ENCODE data around the gene SOD1.

The SOD1 gene

DNA sequence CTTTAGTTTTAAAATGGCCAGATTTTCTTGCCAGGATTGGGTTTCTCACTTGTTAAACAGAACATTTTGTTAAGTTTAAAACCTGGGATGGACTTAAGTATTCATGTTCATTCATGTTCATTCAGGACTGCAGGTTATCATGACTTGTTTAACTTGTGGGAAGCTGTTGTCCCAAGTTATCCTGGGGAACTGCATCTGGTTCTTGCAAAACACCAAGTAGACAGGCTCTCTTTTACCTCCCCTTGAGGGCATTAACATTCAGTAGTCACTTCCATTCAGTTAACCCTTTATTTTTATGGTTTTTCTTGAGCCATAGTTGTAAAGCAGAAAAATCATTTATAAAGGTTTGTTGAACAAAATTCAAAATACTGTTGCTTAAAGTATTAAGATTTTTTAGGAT, 8.1 kb downstream of the SOD1 start:
- Mint-ChIP-seq H3K27me3 (no peaks in the 10 kb centered on the region), H3K4me1 (peaks cover 68% of the 10 kb centered on the region), H3K27ac (peak overlapping the region; percentile 51), H3K36me3 (peaks cover 21% of the 10 kb centered on the region), H3K4me3 (no peak overlapping the region), H3K9me3 (no peaks in the 10 kb centered on the region)

GRCh38 chr21:31668651-31669491, 9.4 kb downstream of the SOD1 start:
- peak overlapping the region; percentile 39 for H3K4me3 Mint-ChIP-seq
- H3K27ac Mint-ChIP-seq = peak overlapping the region; percentile 96
- no peaks in the 10 kb centered on the region for H3K9me3 Mint-ChIP-seq
- H3K36me3 Mint-ChIP-seq = peaks cover 21% of the 10 kb centered on the region
- H3K4me1 Mint-ChIP-seq = peaks cover 58% of the 10 kb centered on the region
- H3K27me3 Mint-ChIP-seq = no peaks in the 10 kb centered on the region

GRCh38 chr21:31670070-31670469, 10.6 kb downstream of the SOD1 start:
- H3K27ac Mint-ChIP-seq = peak overlapping the region; percentile 92

DNA sequence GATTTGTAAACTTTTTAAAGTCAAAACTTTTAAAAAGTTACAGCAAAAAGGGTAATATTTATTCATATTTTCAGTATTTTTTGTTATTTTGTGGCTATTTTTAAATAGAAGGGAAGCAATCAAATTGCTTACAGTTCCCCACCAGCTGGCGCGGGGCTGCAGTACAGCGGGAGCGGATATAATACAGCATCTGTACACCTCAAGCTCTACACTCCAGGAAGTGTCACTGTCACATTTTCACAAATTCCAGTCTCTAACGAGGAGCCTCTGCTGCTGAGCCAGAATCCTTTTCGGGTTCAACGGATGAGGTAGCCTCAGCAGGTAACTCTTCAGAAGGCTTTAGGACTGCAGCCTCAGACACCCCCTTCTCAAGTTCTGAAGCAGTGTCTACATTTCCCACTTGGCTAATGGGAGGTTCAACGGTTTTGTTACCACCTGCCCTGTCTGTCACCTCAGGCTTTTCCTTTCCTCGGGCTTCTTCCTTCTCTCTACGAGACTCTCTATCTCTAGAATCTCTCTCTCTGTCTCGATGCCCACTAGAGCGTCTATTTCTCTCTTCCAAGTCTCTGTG, 11.7 kb downstream of the SOD1 start:
- Mint-ChIP-seq H3K4me1 (peaks cover 36% of the 10 kb centered on the region), H3K4me3 (no peak overlapping the region), H3K36me3 (peaks cover 13% of the 10 kb centered on the region), H3K9me3 (no peaks in the 10 kb centered on the region), H3K27me3 (no peaks in the 10 kb centered on the region), H3K27ac (peak overlapping the region; percentile 67)

More at GRCh38 chr21:31670070-31670469, 10.6 kb downstream of the SOD1 start:
- no peaks in the 10 kb centered on the region for H3K27me3 Mint-ChIP-seq
- H3K4me3 Mint-ChIP-seq = no peak overlapping the region
- H3K36me3 Mint-ChIP-seq = peaks cover 19% of the 10 kb centered on the region
- peaks cover 47% of the 10 kb centered on the region for H3K4me1 Mint-ChIP-seq
- H3K9me3 Mint-ChIP-seq = no peaks in the 10 kb centered on the region

DNA sequence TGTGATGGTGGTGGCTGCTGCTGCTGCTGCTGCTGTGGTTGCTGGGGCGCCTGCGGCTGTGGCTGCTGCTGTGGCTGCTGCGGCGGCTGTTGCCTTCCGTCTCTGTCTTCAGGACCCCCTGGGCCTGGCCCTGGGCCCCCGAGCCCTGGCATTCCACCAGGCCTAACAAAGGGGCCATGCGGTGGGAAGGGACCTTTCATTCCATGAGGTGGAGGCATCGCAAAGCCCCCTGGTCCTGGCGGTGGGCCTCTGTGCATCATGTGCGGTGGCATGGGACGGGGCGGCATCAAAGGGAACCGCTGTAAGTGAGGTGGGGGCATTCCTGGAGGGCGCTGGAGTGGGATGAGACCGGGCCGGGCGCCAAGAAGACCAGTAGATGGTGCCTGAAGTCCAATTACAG, 12.4 kb downstream of the SOD1 start:
- H3K4me3 Mint-ChIP-seq = no peak overlapping the region
- no peaks in the 10 kb centered on the region for H3K9me3 Mint-ChIP-seq
- H3K36me3 Mint-ChIP-seq = peaks cover 13% of the 10 kb centered on the region
- no peak overlapping the region for H3K27ac Mint-ChIP-seq
- H3K4me1 Mint-ChIP-seq = peaks cover 29% of the 10 kb centered on the region
- H3K27me3 Mint-ChIP-seq = no peaks in the 10 kb centered on the region

DNA sequence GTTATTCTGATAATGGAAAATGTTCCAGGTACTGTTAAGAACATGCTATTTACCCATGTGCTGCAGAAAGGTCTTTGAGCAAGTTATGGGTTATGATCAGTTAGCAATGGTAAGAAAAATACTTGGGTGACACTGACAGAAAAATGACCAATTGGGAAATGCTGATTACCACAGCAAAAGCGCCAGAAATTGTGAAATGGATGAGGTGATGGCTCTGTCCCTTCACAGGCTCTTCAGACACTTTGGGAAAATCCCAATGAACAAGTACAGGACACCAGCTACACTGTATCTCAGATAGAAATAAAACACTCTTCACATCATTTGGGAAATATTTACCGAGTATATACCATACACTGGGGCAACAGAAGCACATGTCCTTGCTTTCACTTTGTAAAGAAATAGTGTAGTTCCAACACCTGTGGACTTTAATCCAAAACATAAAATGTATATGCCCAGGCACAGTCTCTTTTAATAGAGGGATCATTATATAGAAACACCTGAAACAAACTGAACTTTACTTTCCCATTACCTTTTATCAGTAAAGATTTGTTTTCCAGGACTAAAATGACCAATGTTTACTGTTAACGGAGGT, 13.9 kb downstream of the SOD1 start:
- Mint-ChIP-seq H3K9me3 (no peaks in the 10 kb centered on the region), H3K27ac (peak overlapping the region; percentile 52), H3K36me3 (peaks cover 9% of the 10 kb centered on the region), H3K4me3 (no peak overlapping the region), H3K4me1 (peaks cover 15% of the 10 kb centered on the region), H3K27me3 (no peaks in the 10 kb centered on the region)

DNA sequence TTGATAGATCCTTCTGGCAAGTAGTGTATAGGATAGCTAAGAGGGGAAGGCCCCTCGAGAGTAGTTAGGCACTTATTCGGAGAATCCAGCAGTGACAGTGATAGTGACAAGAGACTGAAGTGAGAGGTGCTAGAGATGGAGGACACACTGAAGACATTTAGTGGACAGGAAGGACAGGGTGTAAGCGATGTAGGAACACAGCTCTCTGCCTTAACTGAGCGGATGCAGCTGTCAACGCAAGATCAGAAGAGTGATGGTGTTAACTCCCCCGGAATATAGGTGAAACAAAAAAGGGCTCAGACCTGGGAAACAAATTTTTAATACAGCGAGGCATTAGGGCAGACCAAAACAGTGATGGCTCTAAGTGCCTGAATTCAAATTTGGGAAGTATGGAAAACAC, 15.8 kb downstream of the SOD1 start:
- Mint-ChIP-seq H3K9me3 (no peaks in the 10 kb centered on the region), H3K4me3 (no peak overlapping the region), H3K27me3 (no peaks in the 10 kb centered on the region), H3K27ac (no peak overlapping the region), H3K36me3 (peaks cover 6% of the 10 kb centered on the region), H3K4me1 (peaks cover 4% of the 10 kb centered on the region)

DNA sequence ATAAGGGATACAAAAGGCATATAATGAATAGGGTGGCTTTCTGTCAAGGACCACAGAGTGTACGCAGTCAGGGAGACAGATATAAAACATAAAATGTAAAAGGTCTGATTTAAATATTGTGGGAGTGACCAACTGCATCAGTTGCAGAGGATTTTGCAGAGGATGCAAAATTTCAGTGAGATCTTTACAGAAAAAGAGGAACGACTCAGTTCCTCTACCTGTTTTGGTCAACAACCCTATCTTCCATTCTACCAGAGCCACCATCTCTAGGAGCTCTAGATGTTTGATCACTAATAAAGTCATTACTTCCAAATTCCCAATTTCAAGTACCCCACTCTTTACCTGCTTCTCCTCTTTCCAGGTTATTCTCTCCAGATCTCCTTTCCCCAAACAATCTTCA, 16.5 kb downstream of the SOD1 start:
- H3K27ac Mint-ChIP-seq = no peak overlapping the region
- H3K4me3 Mint-ChIP-seq = no peak overlapping the region
- H3K4me1 Mint-ChIP-seq = no peaks in the 10 kb centered on the region
- no peaks in the 10 kb centered on the region for H3K27me3 Mint-ChIP-seq
- H3K36me3 Mint-ChIP-seq = peaks cover 3% of the 10 kb centered on the region
- no peaks in the 10 kb centered on the region for H3K9me3 Mint-ChIP-seq

DNA sequence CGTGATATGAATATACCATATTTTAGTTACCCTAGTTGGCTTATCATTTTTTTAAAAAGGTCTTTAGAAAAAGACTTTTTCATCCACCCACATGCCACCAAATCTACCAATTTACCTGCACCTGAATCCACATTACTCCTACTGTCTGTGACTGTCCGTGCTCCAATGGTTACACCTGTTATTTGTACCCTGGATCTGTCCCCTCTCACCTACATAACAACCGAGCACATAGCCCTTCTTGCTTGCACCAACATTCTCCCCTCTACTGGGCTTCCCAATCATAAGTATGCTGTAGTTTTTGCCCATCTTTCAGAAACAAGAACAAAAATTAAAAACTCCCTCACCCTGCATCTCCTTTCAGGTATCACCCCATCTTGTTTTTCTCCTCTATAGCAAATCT, 17.6 kb downstream of the SOD1 start:
- H3K36me3 Mint-ChIP-seq = no peaks in the 10 kb centered on the region
- H3K9me3 Mint-ChIP-seq = no peaks in the 10 kb centered on the region
- no peaks in the 10 kb centered on the region for H3K4me1 Mint-ChIP-seq
- no peaks in the 10 kb centered on the region for H3K27me3 Mint-ChIP-seq
- no peak overlapping the region for H3K27ac Mint-ChIP-seq
- H3K4me3 Mint-ChIP-seq = no peak overlapping the region

DNA sequence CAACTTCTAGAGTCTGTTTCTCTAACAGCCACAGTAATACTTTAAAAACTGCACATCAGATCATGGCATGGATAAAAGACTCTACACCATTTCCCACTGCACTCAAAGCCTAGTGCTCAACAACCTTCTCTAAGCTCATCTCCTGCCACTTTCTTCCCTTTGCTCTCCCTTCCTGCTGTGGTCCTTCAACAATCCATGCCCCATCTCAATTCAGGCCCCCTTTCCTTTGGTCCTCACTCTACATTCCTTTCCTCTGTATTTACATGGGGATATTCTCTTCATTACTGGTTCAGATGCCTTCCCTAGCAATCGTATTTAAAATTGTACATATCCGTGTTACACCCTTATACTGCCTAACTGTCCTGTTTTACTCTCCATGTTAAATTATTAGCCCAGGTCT, 19.0 kb downstream of the SOD1 start:
- no peaks in the 10 kb centered on the region for H3K9me3 Mint-ChIP-seq
- H3K27ac Mint-ChIP-seq = no peak overlapping the region
- H3K27me3 Mint-ChIP-seq = no peaks in the 10 kb centered on the region
- H3K36me3 Mint-ChIP-seq = peaks cover 5% of the 10 kb centered on the region
- no peak overlapping the region for H3K4me3 Mint-ChIP-seq
- no peaks in the 10 kb centered on the region for H3K4me1 Mint-ChIP-seq

DNA sequence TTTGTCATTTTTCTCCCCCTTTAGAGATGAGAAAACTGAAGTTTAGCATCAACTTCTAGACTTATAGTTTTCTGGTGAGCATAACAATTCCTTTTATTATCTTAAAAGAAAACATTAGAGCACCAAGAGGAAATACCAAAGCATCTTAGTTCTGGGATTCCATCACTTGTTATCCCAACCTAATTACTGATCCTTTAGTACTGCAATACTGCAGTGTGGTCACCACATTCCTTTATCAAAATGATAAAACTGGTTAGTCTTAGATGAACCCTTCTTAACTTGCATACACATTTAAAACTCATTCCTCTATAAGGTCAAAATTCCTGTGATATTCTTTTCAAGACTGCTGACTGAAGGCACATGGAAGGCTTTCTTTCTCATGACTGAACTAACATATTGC, 23.1 kb downstream of the SOD1 start:
- Mint-ChIP-seq H3K36me3 (peaks cover 12% of the 10 kb centered on the region), H3K9me3 (no peaks in the 10 kb centered on the region), H3K4me3 (no peak overlapping the region), H3K27ac (no peak overlapping the region), H3K27me3 (no peaks in the 10 kb centered on the region), H3K4me1 (no peaks in the 10 kb centered on the region)

DNA sequence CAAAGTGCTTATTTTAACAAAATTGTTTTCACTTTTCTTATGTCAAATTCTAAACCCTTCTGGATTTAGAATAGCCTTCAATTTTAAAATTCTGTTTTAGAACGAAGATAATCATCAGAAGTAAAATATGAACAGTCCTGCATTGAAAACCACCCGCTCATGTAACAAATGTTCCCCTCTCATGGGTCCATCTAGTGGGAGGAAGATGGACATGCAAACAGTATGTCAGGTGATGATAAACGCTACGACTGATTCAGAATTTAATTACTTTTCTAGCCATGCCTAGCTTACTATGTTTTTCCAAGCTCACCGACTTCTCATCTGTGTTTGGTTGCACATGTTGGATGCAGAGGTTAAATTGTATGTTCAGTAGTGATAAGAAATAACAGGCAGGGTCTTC, 23.5 kb downstream of the SOD1 start:
- no peaks in the 10 kb centered on the region for H3K9me3 Mint-ChIP-seq
- H3K27ac Mint-ChIP-seq = no peak overlapping the region
- no peaks in the 10 kb centered on the region for H3K4me1 Mint-ChIP-seq
- H3K27me3 Mint-ChIP-seq = no peaks in the 10 kb centered on the region
- peaks cover 12% of the 10 kb centered on the region for H3K36me3 Mint-ChIP-seq
- H3K4me3 Mint-ChIP-seq = no peak overlapping the region

DNA sequence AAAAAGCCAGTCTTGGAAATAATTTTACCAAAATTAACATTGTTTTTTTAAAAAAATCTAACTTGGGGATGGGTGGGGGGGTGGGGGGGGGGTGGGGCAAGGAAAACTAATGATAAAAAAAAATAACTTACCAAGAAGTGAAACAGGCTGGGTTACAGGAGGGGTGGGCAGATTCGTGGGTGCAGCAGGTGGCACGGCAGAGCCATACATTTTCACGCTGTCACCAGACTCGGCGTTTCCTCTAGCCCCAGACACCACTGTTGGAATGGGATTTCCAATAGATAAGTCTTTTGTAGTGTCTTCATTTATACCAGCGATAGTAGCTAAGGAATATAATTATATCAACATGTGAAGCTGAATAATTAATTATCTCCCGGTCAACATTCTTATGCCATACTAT, 25.4 kb downstream of the SOD1 start:
- H3K4me3 Mint-ChIP-seq = no peak overlapping the region
- peaks cover 15% of the 10 kb centered on the region for H3K36me3 Mint-ChIP-seq
- no peaks in the 10 kb centered on the region for H3K27me3 Mint-ChIP-seq
- H3K9me3 Mint-ChIP-seq = no peaks in the 10 kb centered on the region
- no peaks in the 10 kb centered on the region for H3K4me1 Mint-ChIP-seq
- peak overlapping the region; percentile 59 for H3K27ac Mint-ChIP-seq

DNA sequence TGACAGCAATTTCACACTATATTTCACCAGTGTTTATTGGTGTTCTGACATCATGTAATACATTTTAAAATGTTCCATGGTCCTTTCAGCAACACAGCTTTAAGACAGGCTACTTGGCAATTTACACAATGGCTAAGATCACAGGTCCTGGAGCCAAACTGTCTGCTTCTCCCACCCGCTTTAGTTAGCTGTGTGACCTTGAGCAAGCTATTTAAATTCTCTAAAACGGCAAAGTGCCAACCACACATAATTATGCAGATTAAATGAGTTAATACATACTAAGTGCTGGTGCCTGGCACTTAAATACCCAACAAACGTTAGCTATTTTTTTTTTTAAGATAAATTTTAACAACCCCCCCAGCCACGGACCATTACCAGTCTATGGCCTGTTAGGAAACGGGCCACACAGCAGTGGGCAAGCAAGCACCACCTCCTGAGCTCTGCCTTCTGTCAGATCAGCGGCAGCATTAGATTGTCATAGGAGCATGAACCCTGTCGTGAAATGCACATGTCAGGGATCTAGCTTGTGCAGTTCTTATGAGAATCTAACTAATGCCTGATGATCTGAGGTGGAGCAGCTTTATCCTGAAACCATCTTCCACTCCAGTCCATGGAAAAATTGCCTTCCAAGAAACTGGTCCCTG, 26.9 kb downstream of the SOD1 start:
- H3K27me3 Mint-ChIP-seq = no peaks in the 10 kb centered on the region
- no peaks in the 10 kb centered on the region for H3K4me1 Mint-ChIP-seq
- H3K27ac Mint-ChIP-seq = no peak overlapping the region
- H3K36me3 Mint-ChIP-seq = peaks cover 19% of the 10 kb centered on the region
- H3K9me3 Mint-ChIP-seq = no peaks in the 10 kb centered on the region
- H3K4me3 Mint-ChIP-seq = no peak overlapping the region

DNA sequence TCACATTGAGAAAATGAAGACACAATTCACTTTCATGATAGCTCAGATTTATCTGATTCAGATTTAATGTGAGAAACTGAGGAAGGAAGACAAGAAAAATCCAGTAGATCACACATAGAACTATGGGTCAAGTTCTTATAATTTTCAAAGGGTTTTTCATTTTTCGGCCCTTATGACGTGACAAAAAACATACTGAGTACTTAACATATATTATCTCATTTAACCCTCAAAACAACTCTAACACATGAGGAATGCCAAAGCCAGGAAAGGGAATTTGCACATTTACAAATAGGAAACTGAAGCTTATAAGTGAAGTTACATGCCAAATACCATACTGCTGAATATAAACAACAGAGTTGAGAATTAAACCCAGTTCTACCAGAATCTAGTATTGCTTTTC, 27.6 kb downstream of the SOD1 start:
- H3K4me1 Mint-ChIP-seq = no peaks in the 10 kb centered on the region
- no peak overlapping the region for H3K27ac Mint-ChIP-seq
- no peaks in the 10 kb centered on the region for H3K9me3 Mint-ChIP-seq
- H3K4me3 Mint-ChIP-seq = no peak overlapping the region
- H3K27me3 Mint-ChIP-seq = no peaks in the 10 kb centered on the region
- peaks cover 20% of the 10 kb centered on the region for H3K36me3 Mint-ChIP-seq
